GM21447 (cell line): Measurements from ENCODE around the gene PASK.
"Not testable (repeated sequence)": the region's sequence is repeated elsewhere in the genome, so short reads cannot be mapped to it uniquely, and the experiment has no call there.

Source experiments
- ATAC-seq: cut with Tn5 transposase; IDR thresholded peaks from one replicate; pipeline ENCODE4 v1.9.1; 2021; ENCODE audit not compliant: unreplicated experiment

PASK gene

DNA sequence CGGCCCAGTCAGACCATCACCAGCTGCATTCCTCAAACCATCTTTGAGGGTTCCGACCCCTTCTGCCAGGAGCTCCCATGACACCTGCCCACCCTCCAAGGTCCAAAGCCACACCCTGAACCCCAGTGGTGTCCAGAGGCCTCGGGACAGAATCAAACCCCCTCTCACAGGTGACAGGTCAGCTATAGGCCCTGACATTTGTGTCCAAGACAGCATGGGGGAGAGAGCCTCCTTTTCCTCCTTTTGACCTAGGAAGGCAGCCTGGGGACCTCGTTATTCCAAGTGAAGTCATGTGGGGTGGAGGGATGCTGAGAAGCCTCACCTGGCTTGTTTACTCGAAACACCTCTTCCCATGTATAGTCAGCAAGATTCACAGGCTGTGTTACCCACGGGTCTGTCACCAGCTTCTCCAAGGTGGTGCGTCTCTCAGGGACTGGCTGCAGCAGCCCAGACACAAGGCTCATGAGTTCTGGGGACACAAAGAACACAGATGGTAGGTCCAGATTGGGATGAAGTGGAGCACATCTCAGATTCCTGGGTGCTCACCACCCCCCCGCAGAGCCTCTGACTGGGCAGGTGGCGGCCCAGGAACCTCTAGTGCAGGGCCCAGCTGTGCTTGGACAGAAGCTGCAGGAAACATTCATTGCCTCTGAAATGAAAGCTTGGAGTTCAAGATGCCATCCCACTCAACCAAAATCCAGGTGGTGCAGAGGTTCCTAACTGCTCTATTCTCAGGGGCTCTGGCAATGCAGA lies 42.1 kb downstream of the PASK start:
- ATAC-seq = no peak

DNA sequence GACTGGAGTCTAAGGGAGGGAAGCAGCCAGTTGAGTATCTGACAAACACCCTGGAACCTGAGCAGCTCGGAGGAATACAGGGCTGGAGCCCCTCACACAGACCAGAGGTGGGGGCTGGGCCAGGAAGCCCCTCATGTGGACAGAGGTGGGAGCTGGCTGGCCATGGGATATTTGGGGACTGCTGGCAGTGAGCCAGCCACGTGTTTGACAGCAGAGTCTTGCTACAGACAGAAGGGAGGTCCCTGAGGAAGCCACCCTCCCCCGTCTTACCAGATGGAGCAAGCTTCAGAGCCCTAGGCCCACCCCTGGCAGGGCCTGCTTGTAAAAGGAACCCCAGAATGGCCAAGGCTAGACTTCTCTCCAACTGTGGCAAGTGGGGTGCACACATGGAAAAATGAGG lies 43.6 kb downstream of the PASK start:
- ATAC-seq = no peak

DNA sequence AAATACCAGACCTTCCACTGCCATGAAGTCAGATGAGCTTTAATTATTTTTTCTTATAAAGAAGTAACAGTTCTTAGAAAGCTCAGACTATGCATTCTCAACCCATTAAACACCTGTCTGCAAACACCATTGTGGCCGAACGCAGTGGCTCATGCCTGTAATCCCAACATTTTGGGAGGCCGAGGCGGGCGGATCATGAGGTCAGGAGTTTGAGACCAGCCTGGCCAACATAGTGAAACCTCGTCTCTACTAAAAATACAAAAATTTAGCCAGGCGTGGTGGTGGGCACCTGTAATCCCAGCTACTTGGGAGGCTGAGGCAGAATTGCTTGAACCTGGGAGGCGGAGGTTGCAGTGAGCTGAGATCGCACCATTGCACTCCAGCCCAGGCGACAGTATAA lies 44.7 kb downstream of the PASK start:
- not testable (repeated sequence) for ATAC-seq

DNA sequence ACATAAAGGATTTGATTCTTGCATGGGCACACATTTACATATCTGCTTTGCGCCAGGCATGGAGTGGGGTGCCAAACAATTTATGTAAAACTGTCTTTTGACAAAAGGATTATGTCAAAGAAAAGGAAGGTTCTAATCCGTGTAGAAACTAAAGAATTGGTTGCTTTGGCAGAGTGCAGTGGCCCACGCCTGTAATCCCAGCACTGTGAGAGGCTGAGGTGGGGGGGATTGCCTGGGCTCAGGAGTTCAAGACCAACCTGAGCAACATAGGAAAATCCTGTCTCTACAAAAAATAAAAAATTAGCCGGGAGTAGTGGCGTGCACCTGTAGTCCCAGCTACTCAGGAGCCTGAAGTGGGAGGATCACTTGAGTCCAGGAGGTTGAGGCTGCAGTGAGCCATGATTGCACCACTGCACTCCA lies 46.1 kb downstream of the PASK start:
- ATAC-seq = no peak

DNA sequence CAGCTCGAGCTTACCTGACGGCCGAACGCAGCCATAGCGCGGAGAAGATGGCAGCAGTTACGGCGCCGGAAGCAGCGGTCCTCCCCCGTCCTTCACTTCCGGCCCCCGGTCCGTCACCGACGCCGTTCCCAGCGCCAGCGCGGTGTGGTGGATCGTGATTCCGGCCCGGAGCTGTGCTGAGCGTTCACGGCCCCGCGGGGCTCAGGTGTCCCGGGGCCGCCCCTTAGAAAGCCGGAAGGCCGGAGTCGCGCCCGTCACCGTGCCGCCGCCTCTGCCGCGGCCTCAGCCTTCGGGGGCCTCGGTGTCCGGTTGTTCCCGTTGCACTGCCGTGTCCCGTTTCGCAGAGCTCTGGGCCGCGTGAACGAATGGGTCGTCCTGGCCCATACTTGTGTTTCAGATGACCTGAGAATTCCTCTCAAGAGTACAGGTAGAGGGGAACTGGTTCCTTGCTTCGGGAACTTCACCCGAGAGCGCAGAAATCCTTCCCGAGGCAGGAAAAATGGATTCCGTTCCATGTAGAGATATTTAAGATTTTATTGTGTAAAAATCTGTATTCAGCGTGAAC lies 47.0 kb downstream of the PASK start, which contains the start of gene MTERF4:
TSS of gene MTERF4 (minus strand) at position 49 of the 565 bp plus-strand sequence. CDS start at position 35, 14 bp downstream.
- peak; percentile 80 for ATAC-seq

DNA sequence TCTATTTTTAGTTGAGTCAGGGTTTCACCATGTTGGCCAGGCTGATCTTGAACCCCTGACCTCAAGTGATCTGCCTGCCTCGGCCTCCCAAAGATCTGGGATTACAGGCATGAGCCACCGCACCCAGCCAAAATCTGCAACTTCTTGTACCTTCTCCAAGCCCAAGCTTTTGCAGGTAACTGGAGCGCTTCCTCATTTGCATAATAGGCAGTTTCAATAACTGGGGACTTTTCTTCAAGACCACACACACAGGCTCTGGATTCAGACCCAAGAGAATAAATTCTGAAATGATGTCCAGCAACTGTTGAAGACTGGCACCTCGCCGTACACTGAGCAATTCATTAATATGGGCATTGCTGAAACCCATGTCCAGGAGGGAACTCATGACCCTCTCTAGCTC lies 50.0 kb downstream of the PASK start:
- no peak for ATAC-seq

DNA sequence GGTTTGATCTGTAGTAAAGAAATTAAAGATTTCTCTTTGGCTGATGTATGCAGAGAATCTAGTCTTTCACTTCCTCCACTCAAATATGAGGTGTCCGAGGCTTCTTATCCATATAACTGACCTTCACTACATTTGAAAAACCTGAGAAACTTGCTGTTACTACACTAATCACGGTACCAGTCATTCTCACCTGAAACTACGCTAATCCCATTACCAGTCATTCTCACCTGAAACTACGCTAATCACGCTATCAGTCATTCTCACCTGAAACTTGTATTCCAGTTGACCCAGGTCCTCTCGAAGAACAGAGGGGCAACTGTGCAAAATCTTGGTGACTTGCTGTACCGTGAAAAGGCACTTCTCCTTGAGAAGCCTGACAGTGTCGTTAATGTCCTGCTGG lies 52.3 kb downstream of the PASK start:
- peak; percentile 48 for ATAC-seq

DNA sequence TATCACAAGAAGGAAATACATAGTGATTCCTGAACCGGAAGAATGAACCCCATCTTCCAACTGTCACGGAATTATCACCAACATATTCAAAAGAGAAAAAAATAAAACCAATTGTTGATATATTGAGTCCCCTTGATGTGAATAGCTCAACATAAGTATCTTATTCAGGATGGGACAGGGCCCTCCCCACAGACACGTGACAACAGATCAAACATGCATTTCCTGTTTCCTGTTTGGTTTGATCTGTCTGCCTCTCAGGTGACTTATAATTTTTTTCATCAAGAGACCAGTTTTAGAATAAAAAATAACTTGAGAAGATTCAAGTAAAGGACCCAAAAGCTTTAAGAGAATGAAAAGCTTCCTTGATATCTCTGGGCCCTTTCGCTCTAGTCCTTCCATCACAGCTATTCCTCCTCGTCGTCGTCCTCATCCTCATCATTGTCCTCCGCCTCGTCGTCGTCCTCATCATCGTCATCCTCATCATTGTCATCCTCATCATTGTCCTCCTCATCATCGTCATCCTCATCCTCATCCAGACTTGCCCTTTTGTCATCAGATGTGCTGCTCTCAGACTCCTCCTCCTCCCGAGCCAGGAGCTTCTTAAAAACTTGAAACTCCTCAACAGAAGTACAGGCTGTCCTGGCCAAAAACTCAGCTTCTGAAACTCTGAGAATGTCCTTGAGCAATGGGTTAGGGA lies 53.5 kb downstream of the PASK start:
- ATAC-seq = no peak

DNA sequence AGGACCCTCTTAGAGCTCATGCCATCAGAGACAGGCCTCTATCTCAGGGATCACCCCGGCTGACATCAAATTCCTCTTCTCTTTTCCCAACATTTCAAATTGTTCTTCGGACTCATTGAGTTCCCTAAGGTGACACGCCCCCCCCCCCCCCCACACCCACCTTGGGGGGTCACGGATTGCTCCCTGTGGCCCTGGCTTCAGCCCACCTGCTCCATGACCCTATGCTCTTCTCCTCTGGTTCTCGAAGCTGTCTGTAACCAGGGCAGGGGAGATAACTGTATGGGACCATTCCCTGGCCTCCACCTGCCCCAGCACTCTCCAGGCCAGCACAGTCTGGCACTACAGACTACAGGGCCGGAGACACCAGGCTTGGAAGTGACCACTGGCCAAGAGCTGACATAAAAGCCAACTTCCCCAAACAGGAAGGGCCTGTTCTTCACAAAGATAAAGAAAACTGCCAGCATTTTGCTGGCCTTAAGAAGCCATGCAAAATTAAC lies 54.3 kb downstream of the PASK start:
- ATAC-seq = no peak

DNA sequence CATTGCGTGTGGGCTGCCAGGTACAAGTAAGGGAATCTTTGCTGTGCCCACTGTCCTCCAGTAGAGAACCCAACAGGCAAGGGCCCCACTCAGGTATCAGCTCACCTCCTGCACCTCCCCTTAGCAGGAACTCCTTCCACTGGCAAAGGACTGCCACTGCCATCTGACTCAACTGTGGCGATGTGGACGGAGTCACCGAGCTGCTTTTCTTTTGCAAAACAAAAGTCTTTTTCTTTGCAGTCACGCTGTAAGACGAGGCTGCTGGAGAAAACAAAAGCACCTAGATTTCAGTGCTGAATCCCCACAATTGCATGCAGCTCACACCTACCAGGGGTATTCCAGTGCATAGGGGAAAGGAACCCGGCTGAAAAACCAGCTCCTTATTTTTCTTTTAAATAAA lies 55.1 kb downstream of the PASK start:
- ATAC-seq = no peak

DNA sequence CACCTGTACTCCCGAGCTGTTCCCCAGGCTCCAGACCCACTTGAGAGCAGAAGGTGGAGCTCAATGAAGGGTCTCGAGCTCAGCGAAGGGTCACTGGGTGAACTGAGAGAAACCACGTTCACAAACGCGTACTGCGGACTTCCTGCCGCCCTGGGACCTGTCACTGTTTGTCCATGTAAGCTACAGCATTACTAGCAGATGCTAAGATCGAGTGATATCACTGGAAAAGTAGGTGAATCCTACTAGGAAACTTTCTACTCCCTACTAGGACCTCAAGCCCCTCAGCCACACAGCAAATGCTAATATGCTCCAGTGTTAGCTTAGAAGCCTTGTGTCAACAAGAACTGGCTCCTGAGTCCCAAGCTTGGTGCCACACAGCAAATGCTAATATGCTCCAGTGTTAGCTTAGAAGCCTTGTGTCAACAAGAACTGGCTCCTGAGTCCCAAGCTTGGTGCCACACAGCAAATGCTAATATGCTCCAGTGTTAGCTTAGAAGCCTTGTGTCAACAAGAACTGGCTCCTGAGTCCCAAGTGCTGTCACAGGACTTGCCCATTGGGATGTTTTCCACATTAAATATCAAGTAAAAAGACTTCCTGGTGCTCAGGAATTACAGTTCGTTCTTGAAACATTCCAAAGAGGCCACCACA lies 56.0 kb downstream of the PASK start:
- ATAC-seq = not testable (repeated sequence)

DNA sequence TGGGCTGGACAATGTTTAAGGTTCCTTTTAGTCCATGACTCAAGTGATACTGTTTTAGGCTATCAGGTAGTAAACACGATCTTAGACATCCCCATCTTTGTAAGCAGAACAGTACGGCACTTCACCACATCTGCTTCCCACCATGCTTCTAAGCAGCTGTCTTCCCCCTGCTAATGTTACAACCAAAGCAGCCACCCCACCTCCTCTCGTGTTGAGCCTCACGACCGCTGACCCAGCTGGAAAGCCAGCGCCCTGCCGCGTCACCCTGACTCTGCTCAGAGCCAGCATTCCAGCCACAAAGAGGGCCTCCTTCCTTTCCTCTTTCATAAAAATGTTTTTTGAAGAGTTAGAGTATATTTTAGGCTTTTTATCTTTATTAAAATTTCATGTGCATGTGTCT lies 56.6 kb downstream of the PASK start:
- ATAC-seq = no peak

DNA sequence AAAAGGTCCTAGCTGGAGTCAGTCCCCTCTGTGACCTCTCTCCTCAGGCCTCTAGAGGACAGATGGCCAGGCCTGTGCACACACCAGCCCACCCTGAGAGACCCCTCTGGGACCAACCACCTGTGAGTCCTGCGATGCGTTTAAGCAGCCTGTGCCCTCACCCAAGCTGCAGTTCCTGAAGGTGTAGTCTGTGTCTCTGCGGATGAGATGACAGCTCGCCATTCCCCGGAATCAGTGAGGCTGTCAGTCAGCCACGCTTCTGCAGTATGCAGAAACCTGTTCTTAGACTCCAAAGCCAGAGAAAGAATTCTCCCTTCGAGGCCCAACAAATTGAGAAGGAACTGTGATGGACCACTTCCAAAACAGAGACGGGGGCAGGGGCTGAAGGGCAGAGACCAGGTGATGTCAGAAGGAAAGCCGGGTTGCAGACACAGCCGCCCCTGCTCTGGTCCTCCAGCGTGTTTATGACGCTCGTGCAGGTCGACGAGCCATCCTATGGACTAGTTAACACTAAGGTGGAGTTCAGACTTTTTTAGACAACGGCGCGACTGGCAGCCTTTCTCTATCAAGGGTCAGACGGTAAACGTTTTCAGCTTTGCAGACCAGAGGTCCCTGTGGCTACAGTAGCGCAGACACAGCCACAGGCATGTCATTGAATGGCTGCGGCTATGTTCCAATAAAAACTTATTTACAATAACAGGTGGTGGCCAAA lies 57.4 kb downstream of the PASK start:
- ATAC-seq = no peak

DNA sequence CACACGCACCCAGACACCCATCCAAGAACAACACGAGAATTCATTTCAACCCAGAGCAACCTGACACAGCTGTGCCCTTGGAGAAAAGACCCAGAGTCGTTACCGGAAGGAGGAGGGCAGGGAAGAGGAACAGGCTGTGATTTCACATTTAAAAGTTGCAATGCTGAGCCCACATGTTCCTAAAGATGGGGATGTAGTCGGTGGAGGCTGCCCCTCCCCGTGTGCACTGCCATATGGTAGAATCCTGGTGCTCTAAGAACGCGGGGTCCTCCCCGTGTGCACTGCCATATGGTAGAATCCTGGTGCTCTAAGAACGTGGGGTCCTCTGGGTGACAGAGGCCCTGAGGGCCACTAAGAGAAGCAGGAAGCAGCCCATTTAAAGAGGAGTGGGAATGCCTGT lies 58.1 kb downstream of the PASK start:
- no peak for ATAC-seq

DNA sequence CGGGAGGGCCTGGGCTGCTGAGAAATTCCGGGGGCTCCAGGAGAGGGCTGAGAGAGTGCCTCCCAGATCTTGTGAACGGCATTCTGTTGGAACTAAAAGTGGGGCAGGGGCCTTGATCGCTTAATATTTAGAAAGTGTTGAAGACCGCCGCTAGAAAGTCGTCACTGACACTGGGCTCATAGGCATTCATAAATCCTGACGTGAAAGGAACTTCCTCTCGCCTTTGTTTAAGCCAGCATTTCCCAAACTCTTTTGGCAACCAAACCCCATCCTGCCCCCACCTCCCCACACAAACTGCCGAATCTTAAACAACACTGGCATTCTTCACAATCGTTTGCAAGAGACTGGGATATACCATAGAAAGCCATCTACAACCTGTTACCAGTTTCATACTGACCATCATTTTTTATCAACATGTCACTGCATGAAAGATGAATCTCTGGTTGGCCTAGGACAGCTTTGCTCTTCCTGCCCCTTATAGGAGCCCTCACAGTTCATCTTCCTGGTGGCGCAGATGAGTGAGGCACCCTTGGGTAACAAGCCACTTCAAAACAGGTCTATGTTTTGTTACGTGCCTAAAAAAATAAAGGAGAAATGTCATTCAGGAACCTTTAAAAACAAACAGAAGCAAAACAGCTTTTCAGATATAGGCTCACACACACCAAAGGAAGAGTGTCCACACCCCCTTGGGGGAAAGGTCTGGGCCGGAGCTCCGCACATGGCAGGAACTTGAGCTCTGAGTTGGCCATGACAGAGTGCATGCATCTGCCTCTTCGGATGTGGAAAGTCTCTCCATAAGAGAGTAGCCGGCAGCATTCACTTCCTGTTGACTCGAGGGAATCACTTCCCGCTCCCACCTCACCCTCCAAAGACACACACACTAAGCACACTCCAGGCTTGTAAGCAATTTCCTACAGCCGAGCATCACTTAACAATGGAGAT lies 60.2 kb downstream of the PASK start:
- no peak for ATAC-seq

DNA sequence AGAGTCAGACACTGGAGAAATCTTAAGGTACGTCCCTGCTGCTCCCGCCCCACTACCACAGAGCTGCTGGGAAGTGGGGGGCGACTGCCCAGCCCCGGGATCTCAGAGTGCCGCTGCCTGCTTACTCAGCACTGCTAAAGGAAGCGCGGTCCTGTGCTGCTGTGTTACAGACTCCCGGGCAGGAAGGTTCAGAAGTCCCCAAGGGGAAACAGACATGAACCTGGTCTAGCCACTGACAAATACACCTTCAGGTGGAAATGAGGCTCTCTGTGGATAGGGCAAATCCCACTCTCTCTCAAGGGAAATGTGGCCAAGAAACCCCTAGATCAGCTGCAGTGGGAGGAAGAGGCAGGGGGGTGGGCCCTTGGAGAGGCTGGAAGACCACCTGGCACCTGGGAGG lies 60.9 kb downstream of the PASK start:
- peak; percentile 64 for ATAC-seq

DNA sequence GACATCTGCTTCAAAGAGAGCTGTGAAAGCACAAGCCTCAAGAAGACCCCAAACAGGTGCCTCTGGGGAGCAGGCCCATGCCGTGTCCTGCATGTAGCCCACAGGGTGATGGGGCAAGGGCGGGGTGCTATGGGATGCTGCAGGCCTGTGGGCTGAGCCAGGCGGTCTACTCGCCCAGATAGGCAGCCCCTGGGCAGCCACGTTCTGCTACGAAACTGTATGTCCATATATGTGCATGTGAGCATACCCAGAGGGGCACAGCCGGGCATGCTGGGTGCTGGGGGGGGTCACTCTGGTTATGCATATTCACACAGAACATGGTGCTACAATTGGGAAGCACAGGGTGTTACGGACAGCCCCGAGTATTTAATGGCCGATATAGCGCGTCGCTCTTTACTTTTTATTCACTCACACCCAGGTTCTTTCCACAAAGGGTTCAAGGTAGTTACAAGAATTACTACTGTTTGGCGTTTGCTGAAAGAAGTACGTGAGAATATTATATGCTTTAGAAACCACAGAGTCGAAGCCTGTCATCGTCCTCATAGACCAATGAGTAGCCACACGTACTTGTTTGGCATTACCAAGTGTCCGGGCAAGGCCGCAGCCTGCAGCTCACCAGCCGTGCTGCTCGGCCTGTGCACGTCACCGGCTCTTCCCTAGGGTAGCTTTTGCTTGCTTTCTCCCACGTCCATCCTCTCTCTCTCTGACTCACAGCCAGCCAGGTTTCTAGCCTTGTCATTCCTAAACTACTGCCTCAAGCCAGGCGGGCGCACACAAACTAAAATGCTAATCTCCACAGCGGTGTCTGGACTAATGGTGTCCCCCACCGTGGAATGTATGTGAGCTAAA lies 61.6 kb downstream of the PASK start:
- ATAC-seq = peak; percentile 55

DNA sequence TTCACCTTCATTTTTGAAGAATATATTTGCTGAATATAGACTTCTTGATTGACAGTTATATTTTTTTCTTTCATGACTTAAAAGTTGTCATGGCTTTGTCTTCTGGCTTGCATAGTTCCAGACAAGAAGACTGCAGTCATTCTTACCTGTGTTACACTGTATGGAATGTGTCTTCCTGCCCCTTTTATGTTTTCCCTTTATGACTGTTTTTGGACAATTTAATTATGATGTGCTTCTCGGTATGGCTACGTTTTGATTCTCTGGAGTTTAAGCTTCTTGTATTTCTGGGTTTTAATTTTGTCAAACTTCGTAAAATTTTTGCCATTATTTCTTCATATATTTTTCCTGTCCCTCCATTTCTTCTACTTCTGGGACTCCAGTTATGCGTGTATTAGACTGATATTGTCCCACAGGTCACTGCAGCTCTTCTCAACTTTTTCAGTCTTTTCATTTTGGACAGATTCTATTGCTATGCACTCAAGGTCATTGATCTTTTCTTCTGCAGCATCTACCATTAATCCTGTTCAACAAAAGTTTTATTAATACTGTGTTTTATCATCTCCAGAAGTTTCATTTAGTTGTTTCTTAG lies 64.3 kb downstream of the PASK start:
- no peak for ATAC-seq

DNA sequence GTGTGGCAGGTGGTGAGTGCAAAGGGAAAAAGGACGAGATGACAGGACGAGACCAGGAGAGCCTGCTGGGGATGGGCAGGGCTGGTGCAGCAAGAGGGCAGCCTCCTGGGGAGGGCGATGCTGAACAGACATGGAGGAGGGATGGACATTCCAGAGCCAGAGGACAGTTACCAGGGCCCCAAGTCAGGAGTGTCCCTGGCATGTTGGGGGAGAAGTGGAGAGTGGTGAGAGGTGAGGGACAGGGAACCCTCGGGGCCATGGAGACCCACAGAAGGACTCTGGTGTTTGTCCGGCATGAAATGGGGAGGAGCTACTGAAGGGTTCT lies 66.2 kb downstream of the PASK start:
- ATAC-seq = no peak
